Measurements from ENCODE around the gene ZP1. TPM values are rescaled to one million over a fixed set of nuclear protein-coding genes. Genes with fewer than 3 reads are reported as not detected.

ZP1 gene
- total and polyA plus RNA-seq, 2 of the 8 experiments (the other 6 are each of a cell fraction or from before 2014, with no cell fraction given): not detected

- TF ChIP-seq, protein P1, sequence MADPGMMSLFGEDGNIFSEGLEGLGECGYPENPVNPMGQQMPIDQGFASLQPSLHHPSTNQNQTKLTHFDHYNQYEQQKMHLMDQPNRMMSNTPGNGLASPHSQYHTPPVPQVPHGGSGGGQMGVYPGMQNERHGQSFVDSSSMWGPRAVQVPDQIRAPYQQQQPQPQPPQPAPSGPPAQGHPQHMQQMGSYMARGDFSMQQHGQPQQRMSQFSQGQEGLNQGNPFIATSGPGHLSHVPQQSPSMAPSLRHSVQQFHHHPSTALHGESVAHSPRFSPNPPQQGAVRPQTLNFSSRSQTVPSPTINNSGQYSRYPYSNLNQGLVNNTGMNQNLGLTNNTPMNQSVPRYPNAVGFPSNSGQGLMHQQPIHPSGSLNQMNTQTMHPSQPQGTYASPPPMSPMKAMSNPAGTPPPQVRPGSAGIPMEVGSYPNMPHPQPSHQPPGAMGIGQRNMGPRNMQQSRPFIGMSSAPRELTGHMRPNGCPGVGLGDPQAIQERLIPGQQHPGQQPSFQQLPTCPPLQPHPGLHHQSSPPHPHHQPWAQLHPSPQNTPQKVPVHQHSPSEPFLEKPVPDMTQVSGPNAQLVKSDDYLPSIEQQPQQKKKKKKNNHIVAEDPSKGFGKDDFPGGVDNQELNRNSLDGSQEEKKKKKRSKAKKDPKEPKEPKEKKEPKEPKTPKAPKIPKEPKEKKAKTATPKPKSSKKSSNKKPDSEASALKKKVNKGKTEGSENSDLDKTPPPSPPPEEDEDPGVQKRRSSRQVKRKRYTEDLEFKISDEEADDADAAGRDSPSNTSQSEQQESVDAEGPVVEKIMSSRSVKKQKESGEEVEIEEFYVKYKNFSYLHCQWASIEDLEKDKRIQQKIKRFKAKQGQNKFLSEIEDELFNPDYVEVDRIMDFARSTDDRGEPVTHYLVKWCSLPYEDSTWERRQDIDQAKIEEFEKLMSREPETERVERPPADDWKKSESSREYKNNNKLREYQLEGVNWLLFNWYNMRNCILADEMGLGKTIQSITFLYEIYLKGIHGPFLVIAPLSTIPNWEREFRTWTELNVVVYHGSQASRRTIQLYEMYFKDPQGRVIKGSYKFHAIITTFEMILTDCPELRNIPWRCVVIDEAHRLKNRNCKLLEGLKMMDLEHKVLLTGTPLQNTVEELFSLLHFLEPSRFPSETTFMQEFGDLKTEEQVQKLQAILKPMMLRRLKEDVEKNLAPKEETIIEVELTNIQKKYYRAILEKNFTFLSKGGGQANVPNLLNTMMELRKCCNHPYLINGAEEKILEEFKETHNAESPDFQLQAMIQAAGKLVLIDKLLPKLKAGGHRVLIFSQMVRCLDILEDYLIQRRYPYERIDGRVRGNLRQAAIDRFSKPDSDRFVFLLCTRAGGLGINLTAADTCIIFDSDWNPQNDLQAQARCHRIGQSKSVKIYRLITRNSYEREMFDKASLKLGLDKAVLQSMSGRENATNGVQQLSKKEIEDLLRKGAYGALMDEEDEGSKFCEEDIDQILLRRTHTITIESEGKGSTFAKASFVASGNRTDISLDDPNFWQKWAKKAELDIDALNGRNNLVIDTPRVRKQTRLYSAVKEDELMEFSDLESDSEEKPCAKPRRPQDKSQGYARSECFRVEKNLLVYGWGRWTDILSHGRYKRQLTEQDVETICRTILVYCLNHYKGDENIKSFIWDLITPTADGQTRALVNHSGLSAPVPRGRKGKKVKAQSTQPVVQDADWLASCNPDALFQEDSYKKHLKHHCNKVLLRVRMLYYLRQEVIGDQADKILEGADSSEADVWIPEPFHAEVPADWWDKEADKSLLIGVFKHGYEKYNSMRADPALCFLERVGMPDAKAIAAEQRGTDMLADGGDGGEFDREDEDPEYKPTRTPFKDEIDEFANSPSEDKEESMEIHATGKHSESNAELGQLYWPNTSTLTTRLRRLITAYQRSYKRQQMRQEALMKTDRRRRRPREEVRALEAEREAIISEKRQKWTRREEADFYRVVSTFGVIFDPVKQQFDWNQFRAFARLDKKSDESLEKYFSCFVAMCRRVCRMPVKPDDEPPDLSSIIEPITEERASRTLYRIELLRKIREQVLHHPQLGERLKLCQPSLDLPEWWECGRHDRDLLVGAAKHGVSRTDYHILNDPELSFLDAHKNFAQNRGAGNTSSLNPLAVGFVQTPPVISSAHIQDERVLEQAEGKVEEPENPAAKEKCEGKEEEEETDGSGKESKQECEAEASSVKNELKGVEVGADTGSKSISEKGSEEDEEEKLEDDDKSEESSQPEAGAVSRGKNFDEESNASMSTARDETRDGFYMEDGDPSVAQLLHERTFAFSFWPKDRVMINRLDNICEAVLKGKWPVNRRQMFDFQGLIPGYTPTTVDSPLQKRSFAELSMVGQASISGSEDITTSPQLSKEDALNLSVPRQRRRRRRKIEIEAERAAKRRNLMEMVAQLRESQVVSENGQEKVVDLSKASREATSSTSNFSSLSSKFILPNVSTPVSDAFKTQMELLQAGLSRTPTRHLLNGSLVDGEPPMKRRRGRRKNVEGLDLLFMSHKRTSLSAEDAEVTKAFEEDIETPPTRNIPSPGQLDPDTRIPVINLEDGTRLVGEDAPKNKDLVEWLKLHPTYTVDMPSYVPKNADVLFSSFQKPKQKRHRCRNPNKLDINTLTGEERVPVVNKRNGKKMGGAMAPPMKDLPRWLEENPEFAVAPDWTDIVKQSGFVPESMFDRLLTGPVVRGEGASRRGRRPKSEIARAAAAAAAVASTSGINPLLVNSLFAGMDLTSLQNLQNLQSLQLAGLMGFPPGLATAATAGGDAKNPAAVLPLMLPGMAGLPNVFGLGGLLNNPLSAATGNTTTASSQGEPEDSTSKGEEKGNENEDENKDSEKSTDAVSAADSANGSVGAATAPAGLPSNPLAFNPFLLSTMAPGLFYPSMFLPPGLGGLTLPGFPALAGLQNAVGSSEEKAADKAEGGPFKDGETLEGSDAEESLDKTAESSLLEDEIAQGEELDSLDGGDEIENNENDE (IDR thresholded peaks at IDR 0.05; ENCODE audit: insufficient replicate concordance, low read length): no peak
- TF ChIP-seq ASH2L (IDR thresholded peaks at IDR 0.05; ENCODE audit: low read length) (peak; percentile 71), MAX (IDR thresholded peaks at IDR 0.05) (peak; percentile 100), SUZ12 (IDR thresholded peaks at IDR 0.05; ENCODE audit: low read length) (no peak), FOSL1 (IDR thresholded peaks at IDR 0.05; ENCODE audit: insufficient read depth, low read depth, low read length) (no peak), TEAD4 (IDR thresholded peaks at IDR 0.05; ENCODE audit: low read depth, low read length) (no peak), MAFK (IDR thresholded peaks at IDR 0.05; ENCODE audit: low read depth, low read length) (no peak), CHD2 (IDR thresholded peaks at IDR 0.05; ENCODE audit: low read length) (peak; percentile 61), SIRT6 (IDR thresholded peaks at IDR 0.05; ENCODE audit: low read length) (no peak), RXRA (IDR thresholded peaks at IDR 0.05; ENCODE audit: insufficient read depth, low read depth, low read length) (no peak)
Observed at GRCh38 chr11:60841797-60842667, 25.3 kb upstream of the ZP1 start, which contains the start of gene CCDC86 (continued).
